OCI-LY7 (cell line): ENCODE measurements around the gene CTSH. TPM values are rescaled to one million over a fixed set of nuclear protein-coding genes. Genes with fewer than 3 reads are reported as not detected.
A peak's percentile ranks its signal among the peaks of the same experiment; 100 is the strongest.
"Not testable (repeated sequence)": the region's sequence is repeated elsewhere in the genome, so short reads cannot be mapped to it uniquely, and the experiment has no call there.

Experiments used
- BruUV-seq: library from RNA; stranded (reverse); fragments of 400-500 nt; replicated peaks from 2 replicates; lab custom pipeline; 2021; lab: Mats Ljungman, UMichigan
- CTCF ChIA-PET: fragments of 300-600 bp; sonication (Branson Sonifier 250); formaldehyde crosslinking; loops from one replicate; lab custom pipeline; 2022; ENCODE audit warnings: antibody characterized with exemption; ENCODE audit not compliant: unreplicated experiment; lab: Charles Lee
- POLR2A ChIA-PET: fragments of 300-600 bp; sonication (Branson Sonifier 250); formaldehyde crosslinking; loops from one replicate; lab custom pipeline; 2022; ENCODE audit warnings: antibody characterized with exemption; lab: Charles Lee
- DNase-seq: peaks from one replicate; pipeline ENCODE4 v3.0.0-alpha.2; 2015; ENCODE audit warnings: low spot score
- H2AFZ ChIP-seq: fragments of 200-600 bp; sonication (generic), shearing (Covaris generic); 2 replicates; pipeline ENCODE4 v1.6.1; 2014; ENCODE audit warnings: mild to moderate bottlenecking, antibody characterized with exemption, low read length, moderate library complexity
- H3K27ac ChIP-seq: fragments of 200-600 bp; sonication (generic); 2 replicates; pipeline ENCODE4 v1.5.1; 2014; ENCODE audit warnings: mixed run types, low read depth, mild to moderate bottlenecking, moderate library complexity, low read length, inconsistent platforms; ENCODE audit not compliant: poor library complexity, severe bottlenecking
- H3K36me3 ChIP-seq: fragments of 200-600 bp; sonication (generic); 2 replicates; pipeline ENCODE4 v1.6.1; 2014; ENCODE audit warnings: mild to moderate bottlenecking, antibody characterized with exemption, low read length, moderate library complexity, mixed read lengths; ENCODE audit not compliant: insufficient read depth
- H3K4me1 ChIP-seq: fragments of 200-600 bp; sonication (generic); 2 replicates; pipeline ENCODE4 v1.5.1; 2014; ENCODE audit warnings: mild to moderate bottlenecking, low read length; ENCODE audit not compliant: insufficient read depth, poor library complexity, severe bottlenecking
- H3K4me2 ChIP-seq: fragments of 200-600 bp; sonication (generic); 2 replicates; pipeline ENCODE4 v1.6.1; 2014; ENCODE audit warnings: mild to moderate bottlenecking, low read length
- H3K4me3 ChIP-seq: fragments of 200-600 bp; sonication (generic); 2 replicates; pipeline ENCODE4 v1.5.1; 2014; ENCODE audit warnings: mild to moderate bottlenecking, low read depth, low read length; ENCODE audit not compliant: poor library complexity, severe bottlenecking
- H3K79me2 ChIP-seq: fragments of 200-600 bp; sonication (generic); 2 replicates; pipeline ENCODE4 v1.6.1; 2016; ENCODE audit warnings: low read depth, mild to moderate bottlenecking, low read length, moderate library complexity, mixed read lengths; ENCODE audit not compliant: insufficient read depth
- H3K9me2 ChIP-seq: fragments of 200-600 bp; sonication (generic); 2 replicates; pipeline ENCODE4 v1.6.1; 2016; ENCODE audit warnings: mild to moderate bottlenecking, low read length, mixed read lengths; ENCODE audit not compliant: insufficient read depth
- H3K9me3 ChIP-seq: fragments of 200-600 bp; sonication (generic); 2 replicates; pipeline ENCODE4 v1.6.1; 2014; ENCODE audit warnings: mild to moderate bottlenecking, mixed run types, low read length, mixed read lengths
- H4K20me1 ChIP-seq: fragments of 200-600 bp; sonication (generic); 2 replicates; pipeline ENCODE4 v1.6.1; 2014; ENCODE audit warnings: mild to moderate bottlenecking, antibody characterized with exemption, low read length, moderate library complexity, mixed read lengths; ENCODE audit not compliant: insufficient read depth
- CTCF ChIP-seq: fragments of 200-600 bp; sonication (generic); conservative IDR thresholded peaks from 2 replicates; pipeline ENCODE4 v1.5.1; 2014; ENCODE audit warnings: mild to moderate bottlenecking, antibody characterized with exemption, low read length, moderate library complexity, mixed read lengths
- EZH2phosphoT487 ChIP-seq: fragments of 200-600 bp; sonication (generic); IDR thresholded peaks from 2 replicates; pipeline ENCODE4 v1.6.1; 2018; ENCODE audit warnings: low read depth, borderline replicate concordance, mild to moderate bottlenecking, mixed run types, antibody characterized with exemption, low read length, moderate library complexity, mixed read lengths
- intact Hi-C: fragments of 100-400 bp; cut with micrococcal nuclease; formaldehyde crosslinking; loops from one replicate; pipeline ENCODE4 v1.10.0; 2022; ENCODE audit not compliant: unreplicated experiment
- small RNA-seq: library from RNA; depleted of rRNA; stranded (forward); fragments of <200 nt; gene quantifications from one replicate; pipeline ENCODE3, GENCODE V24; 2014
- total RNA-seq, 2 experiments: library from RNA; depleted of rRNA in 1 of 2; stranded (reverse); fragments of >200 nt in 1 of 2; shearing (Covaris generic) in 1 of 2; gene quantifications; 2 replicates each; pipeline ENCODE4 v1.2.3, GENCODE V29; 2014 to 2022

The CTSH gene
- total RNA-seq, 2 experiments from 2014 or later, result 21.5 to 26.9 TPM

- Histone ChIP-seq H4K20me1 (peaks cover 25% of the 10 kb centered on the region), H3K9me2 (no peaks in the 10 kb centered on the region), H2AFZ (peak within 1 kb of the TSS; percentile 98), H3K27ac (peak within 1 kb of the TSS; percentile 87), H3K36me3 (peaks cover 15% of the 10 kb centered on the region; the same call in 1 of the 2 replicates), H3K4me3 (peak within 1 kb of the TSS; percentile 88), H3K4me2 (peak within 1 kb of the TSS; percentile 80), H3K4me1 (peaks cover 22% of the 10 kb centered on the region), H3K9me3 (no peaks in the 10 kb centered on the region), H3K79me2 (peaks cover 39% of the 10 kb centered on the region)
- intact Hi-C loops, result loop anchor here (2.0 to 10.0 kb wide), 2 partner anchors 30 to 438 kb away; partner anchors contain the start of gene IREB2
- peak; percentile 95 for DNase-seq
- no TSS peak for BruUV-seq
- ChIA-PET CTCF (no interaction called here), POLR2A (interaction anchor here (0.6 to 1.1 kb wide), 7 partner anchors 9 to 1442 kb away, joined by 3 to 6 read pairs (median 3); no protein-coding TSS in a partner anchor)
- TF ChIP-seq EZH2phosphoT487, result no peak
- TF ChIP-seq CTCF, result no peak
Observed at GRCh38 chr15:78872155-78872971, 72.5 kb downstream of the CTSH start, which contains the start of gene MORF4L1. Gene MORF4L1 (plus strand): TSS chr15:78872890. CDS start chr15:78873018, 128 bp downstream.

GRCh38 chr15:78871483-78872127 lies 73.2 kb downstream of the CTSH start:
- BruUV-seq, H3K9me3 ChIP-seq, H3K9me2 ChIP-seq, H3K27ac ChIP-seq, H3K4me2 ChIP-seq, CTCF ChIA-PET, DNase-seq, H3K4me3 ChIP-seq: not testable (repeated sequence)
- Histone ChIP-seq H4K20me1 (peaks cover 21% of the 10 kb centered on the region), H2AFZ (peak overlapping the region; percentile 98; the same call in 1 of the 2 replicates), H3K79me2 (peaks cover 32% of the 10 kb centered on the region), H3K36me3 (peaks cover 13% of the 10 kb centered on the region; the same call in 1 of the 2 replicates), H3K4me1 (peaks cover 16% of the 10 kb centered on the region)
- intact Hi-C loops, result loop anchor here (2.0 to 10.0 kb wide), 2 partner anchors 29 to 437 kb away; partner anchors contain the start of gene IREB2
- POLR2A ChIA-PET, result interaction anchor here (0.6 to 0.7 kb wide), 3 partner anchors 407 to 1442 kb away, joined by 3 to 4 read pairs (median 3); no protein-coding TSS in a partner anchor

Small RNA genes within 50 kb of the gene (small RNA-seq; reads per million reads assigned to genes)
- gene RNU6-415P, result not detected

Other genes with a start within 250 kb of the CTSH start
- 0.13 and 0.19 TPM in 2 replicates for gene ADAMTS7, start 133.6 kb downstream of the CTSH start, total RNA-seq (2014; rRNA removed; shearing (Covaris generic))
- gene ADAMTS7, start 133.6 kb downstream of the CTSH start, total RNA-seq (2022), result 0.08 and 0.11 TPM in 2 replicates
- gene MORF4L1, start 72.2 kb downstream of the CTSH start, total RNA-seq (2014; rRNA removed; shearing (Covaris generic)), result 152 and 276 TPM in 2 replicates
- gene MORF4L1, start 72.2 kb downstream of the CTSH start, total RNA-seq (2022), result 284 and 286 TPM in 2 replicates
- gene RASGRF1, start 145.7 kb upstream of the CTSH start, total RNA-seq (2014; rRNA removed; shearing (Covaris generic)), result 3.0 and 3.9 TPM in 2 replicates
- 4.5 and 7.3 TPM in 2 replicates for gene RASGRF1, start 145.7 kb upstream of the CTSH start, total RNA-seq (2022)